Pancreas (tissue), 10 donors: ENCODE data around the gene INO80E. TPM values are rescaled to one million over a fixed set of nuclear protein-coding genes. Genes with fewer than 3 reads are reported as not detected.

Experiments
- ATAC-seq, 4 donors: fragments of 200-7000 bp; cut with Tn5 transposase; one replicate each; pipeline versions ENCODE4 v1.8.0 to v1.9.1; 2020; ENCODE audit warnings: mild to moderate bottlenecking in 4 of 4, moderate library complexity in 4 of 4
- DNase-seq, 6 donors: peaks; one replicate each; pipeline ENCODE4 v3.0.0-alpha.2; 2020
- FAIRE-seq: peaks from 2 replicates; lab custom pipeline; 2012; peaks lifted over from hg19 to GRCh38; lab: Jason Lieb, UNC
- H3K27ac ChIP-seq, 4 donors: fragments of 200-600 bp; sonication (generic); 1 replicate in 3 of 4; 2 replicates in 1 of 4; pipeline versions ENCODE4 v1.5.0 to v1.8.0; 2020
- H3K27me3 ChIP-seq, 4 donors: fragments of 200-600 bp; one replicate each; pipeline ENCODE4 v1.8.0; 2021
- H3K36me3 ChIP-seq, 3 donors: fragments of 200-600 bp; sonication (generic) in 1 of 3; one replicate each; pipeline versions ENCODE4 v1.5.0 to v1.8.0; 2020 to 2021
- H3K4me1 ChIP-seq, 3 donors: fragments of 200-600 bp; one replicate each; pipeline ENCODE4 v1.8.0; 2021
- H3K4me3 ChIP-seq, 4 donors: fragments of 200-600 bp; sonication (generic) in 2 of 4; one replicate each; pipeline versions ENCODE4 v1.5.0 to v1.8.0; 2020 to 2021
- H3K9me3 ChIP-seq, 4 donors: fragments of 200-600 bp; one replicate each; pipeline ENCODE4 v1.8.0; 2021
- WGBS, 2 donors: extraction: QIAGEN DNeasy Blood & Tissue Kit; methylation state at CpG; one replicate each; pipeline ENCODE4 v1.1.7; 2013; 5-methylcytosine and 5-hydroxymethylcytosine counted together
- intact Hi-C, 3 donors: fragments of 100-400 bp; cut with DNase I; formaldehyde crosslinking; loops; one replicate each; pipeline versions ENCODE4 v1.11.1 to v1.14.2; 2022
- polyA plus RNA-seq, 2 donors: library from polyadenylated mRNA; stranded (reverse); fragments of 200-250 nt; gene quantifications; one replicate each; pipeline ENCODE4 v1.2.3, GENCODE V29; 2013
- total RNA-seq, 6 donors: library from RNA; stranded (reverse); fragmentation: NEBNext Ultra II Directional in 4 of 6; extraction: Animal tissue kit (Norgen Biotek cat#: 25700) in 4 of 6; gene quantifications; one replicate each; pipeline versions ENCODE4 v1.2.1 to v1.2.4, GENCODE V29; 2021 to 2023
- TF ChIP-seq, protein P1 (sequence below), 4 donors: fragments of 200-600 bp; sonication (generic) in 3 of 4; IDR thresholded peaks; one replicate each; pipeline versions ENCODE4 v1.5.0 to v1.8.0; 2021; ENCODE audit warnings: antibody characterized with exemption in 4 of 4
- donor health status: healthy with polysubstance abuse.
- donor health status: DM: no; HTN: no; CAD: no; lungs with moderate emphysema.
- donor health status: DM: no; HTN: no; CAD: no.
- donor health status: control.
- donor health status: control.
- donor health status: Bipolar disorder and iron deficiency.
- donor health status: DM: yes; HTN: yes; CAD: no.
- donor health status: DM: no; HTN: no; CAD: no.
- donor health status: DM: no; HTN: no; CAD: no.
- donor health status: DM: yes; HTN: yes; CAD: no.

INO80E gene
- total and polyA plus RNA-seq, 8 donors, result 24.0 to 113 (median 32.5) TPM

DNA sequence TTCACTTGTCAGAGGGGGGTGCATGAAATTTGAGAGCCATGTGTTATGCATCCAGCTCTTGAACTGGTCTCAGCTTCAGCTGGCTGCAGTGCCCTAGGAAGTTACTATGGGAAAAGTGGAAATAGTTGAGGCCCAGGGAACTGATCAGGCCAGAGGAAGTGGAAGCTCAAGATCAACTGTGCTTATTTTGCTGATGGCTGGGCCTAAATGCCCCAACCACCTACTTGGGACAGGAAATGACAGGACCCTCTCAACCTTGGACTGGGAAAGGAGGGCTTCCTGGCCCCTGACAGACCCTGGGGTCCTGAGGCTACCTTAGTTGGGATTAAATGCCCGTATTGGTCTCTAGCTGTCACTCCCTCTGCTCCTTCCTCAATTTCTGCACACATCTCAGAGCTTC, 23.5 kb upstream of the INO80E start:
- no peak for DNase-seq

DNA sequence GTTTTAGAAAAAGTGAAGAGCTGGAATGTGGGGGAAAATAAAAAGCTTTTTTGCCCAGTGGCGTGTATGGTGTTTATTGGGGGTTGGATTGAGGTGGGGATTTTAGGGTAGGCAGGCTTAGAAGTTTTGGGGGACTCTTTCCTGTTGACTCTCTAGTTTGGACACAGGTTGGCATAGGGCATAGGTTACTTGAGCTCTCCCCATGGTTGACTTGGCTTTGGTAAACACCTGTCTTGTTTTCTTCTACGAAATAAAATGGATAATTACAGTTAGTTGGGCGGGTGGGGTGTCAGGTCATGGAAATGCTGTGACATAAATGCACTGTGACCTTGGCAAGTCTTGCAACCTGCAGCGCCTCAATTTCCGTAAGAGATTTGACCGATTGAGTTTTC, 23.1 kb upstream of the INO80E start:
- DNase-seq (no peak), FAIRE-seq (no peak), ATAC-seq (no peak)
- peaks cover 0 to 17% (median 9%) of the 10 kb centered on the region in 3 donors for H3K4me1 ChIP-seq
- intact Hi-C loops, result no loop called here
- TF ChIP-seq, protein P1, sequence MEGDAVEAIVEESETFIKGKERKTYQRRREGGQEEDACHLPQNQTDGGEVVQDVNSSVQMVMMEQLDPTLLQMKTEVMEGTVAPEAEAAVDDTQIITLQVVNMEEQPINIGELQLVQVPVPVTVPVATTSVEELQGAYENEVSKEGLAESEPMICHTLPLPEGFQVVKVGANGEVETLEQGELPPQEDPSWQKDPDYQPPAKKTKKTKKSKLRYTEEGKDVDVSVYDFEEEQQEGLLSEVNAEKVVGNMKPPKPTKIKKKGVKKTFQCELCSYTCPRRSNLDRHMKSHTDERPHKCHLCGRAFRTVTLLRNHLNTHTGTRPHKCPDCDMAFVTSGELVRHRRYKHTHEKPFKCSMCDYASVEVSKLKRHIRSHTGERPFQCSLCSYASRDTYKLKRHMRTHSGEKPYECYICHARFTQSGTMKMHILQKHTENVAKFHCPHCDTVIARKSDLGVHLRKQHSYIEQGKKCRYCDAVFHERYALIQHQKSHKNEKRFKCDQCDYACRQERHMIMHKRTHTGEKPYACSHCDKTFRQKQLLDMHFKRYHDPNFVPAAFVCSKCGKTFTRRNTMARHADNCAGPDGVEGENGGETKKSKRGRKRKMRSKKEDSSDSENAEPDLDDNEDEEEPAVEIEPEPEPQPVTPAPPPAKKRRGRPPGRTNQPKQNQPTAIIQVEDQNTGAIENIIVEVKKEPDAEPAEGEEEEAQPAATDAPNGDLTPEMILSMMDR (IDR thresholded peaks at IDR 0.05), result no peak
- H3K27me3 ChIP-seq, result no peaks in the 10 kb centered on the region
- peaks cover 0 to 4% (median 2%) of the 10 kb centered on the region in 3 donors for H3K36me3 ChIP-seq
- peak overlapping the region in 1 of 4 donors; percentile 90 for H3K4me3 ChIP-seq
- peak overlapping the region in 3 of 4 donors; percentile 56 to 71 (median 66) for H3K27ac ChIP-seq
- H3K9me3 ChIP-seq, result no peaks in the 10 kb centered on the region
- 36 to 51% methylated on average over 6 of the region's 6 CpGs for WGBS, 2 donors

More for the DNA sequence above, 23.5 kb upstream of the INO80E start:
- FAIRE-seq (no peak), ATAC-seq (no peak)
- intact Hi-C loops, result no loop called here
- Histone ChIP-seq H3K4me3 (no peak overlapping the region), H3K27ac (no peak overlapping the region), H3K4me1 (peaks cover 0 to 17% (median 9%) of the 10 kb centered on the region in 3 donors), H3K36me3 (peaks cover 0 to 4% (median 3%) of the 10 kb centered on the region in 3 donors), H3K9me3 (no peaks in the 10 kb centered on the region), H3K27me3 (no peaks in the 10 kb centered on the region)
- TF ChIP-seq, protein P1 (IDR thresholded peaks at IDR 0.05), result no peak
- 100% methylated on average over 1 of the region's 1 CpG for WGBS, 2 donors

DNA sequence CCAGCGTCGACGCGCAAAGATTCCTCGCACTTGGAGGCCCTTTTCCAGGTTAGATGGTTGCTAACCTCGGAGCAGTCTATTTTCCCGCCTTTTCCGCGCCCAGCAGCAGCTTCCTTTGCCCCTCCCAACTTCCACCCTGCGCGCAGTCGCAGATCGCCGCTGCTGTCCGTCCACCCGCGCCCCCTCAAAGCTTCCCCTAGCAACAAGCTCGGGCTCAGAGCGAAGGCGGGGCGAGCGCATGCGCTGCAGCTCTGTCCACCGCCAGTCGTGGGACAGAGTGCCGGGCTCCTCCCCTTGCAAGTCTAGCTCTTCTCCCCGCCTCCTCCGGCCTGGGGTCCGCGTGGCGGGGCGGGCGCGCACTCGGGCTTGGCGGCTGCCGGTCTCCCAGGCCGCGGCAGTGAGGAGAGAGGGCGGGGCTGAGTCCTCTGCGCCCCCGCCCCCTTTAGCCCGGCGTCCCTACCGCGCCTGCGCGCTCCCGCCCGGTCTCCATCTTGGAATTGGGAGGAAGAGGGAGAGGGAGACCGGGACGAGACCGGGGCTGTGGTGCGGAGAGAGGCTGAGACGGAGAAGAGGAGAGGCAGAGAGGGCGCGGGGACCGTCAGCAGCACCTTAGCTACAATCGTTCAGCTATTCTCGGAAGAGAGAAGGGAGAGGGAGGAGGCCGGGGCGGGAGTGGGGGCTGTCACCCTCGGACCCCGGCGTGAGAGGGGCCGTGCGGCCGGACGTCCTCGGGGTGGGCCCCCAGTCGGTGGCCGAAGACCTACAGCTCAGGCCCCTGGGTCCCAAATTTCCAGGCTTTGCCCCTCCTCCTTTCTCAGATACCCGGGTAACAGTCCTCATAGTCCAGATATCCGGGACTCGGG, 22.4 kb upstream of the INO80E start, which contains the start of gene TAOK2:
Gene TAOK2, plus strand, starts transcription at position 485 of the 863 bp plus-strand sequence. CDS start 3,905 bp downstream, outside the sequence.
- Histone ChIP-seq H3K27ac (peak within 1 kb of the TSS in 3 of 4 donors; percentile 56 to 71 (median 66)), H3K36me3 (peaks cover 0 to 5% (median 4%) of the 10 kb centered on the region in 3 donors), H3K4me1 (peaks cover 0 to 17% (median 9%) of the 10 kb centered on the region in 3 donors), H3K4me3 (peak within 1 kb of the TSS; percentile 73 to 93 (median 90)), H3K27me3 (no peaks in the 10 kb centered on the region), H3K9me3 (no peaks in the 10 kb centered on the region)
- 1 to 3% methylated on average over 61 to 75 of the region's 75 CpGs for WGBS, 2 donors
- peak; percentile 99 to 100 (median 99) for DNase-seq
- TF ChIP-seq, protein P1 (IDR thresholded peaks at IDR 0.05), result no peak
- intact Hi-C loops, result no loop called here
- no peak for FAIRE-seq
- peak; percentile 95 to 99 (median 98) for ATAC-seq

DNA sequence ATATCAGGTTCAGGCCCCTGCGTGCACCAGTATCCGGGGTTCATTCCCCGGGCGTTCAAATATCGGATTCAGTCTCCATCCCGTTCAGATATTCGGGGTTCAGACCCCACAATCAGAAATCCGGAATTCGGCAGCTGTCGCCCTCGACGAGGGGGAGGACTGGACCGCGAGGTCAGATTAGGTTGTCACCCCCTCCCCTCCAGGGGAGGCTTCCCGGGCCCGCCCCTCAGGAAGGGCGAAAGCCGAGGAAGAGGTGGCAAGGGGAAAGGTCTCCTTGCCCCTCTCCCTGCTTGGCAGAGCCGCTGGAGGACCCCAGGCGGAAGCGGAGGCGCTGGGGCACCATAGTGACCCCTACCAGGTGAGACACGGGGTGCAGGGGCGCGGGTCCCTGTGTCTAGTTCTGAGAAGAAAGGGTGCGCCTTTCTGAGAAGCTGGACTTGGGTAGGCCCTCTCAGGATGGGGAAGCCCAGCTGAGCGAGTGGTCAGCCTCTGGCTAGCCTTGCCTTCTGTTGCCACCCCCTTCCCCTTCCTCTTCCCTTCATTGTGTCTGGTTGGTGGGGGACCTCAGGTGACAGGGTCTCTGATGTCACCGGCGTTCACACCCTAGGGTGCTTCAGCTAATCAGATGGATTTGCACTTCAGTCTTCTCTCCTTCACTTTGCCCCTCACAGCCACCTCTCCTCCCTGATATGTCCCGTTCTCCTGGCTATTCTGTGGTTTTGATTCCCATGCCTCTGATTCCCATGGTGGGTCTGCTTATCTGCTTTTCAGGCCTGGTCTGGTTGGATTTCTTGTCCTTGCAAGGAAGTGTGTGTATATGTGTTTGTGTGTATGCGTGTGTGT, 21.5 kb upstream of the INO80E start:
- Histone ChIP-seq H3K4me1 (peaks cover 0 to 17% (median 9%) of the 10 kb centered on the region in 3 donors), H3K4me3 (peak overlapping the region; percentile 73 to 93 (median 90)), H3K27ac (peak overlapping the region in 3 of 4 donors; percentile 56 to 71 (median 66)), H3K36me3 (peaks cover 6 to 11% (median 6%) of the 10 kb centered on the region in 3 donors), H3K27me3 (no peaks in the 10 kb centered on the region), H3K9me3 (no peaks in the 10 kb centered on the region)
- TF ChIP-seq, protein P1 (IDR thresholded peaks at IDR 0.05), result no peak
- FAIRE-seq (no peak), DNase-seq (peak in 2 of 6 donors; percentile 54 to 71), ATAC-seq (peak in 2 of 4 donors; percentile 1 to 5)
- intact Hi-C loops, result no loop called here
- WGBS, 2 donors, result 1 to 2% methylated on average over 30 to 31 of the region's 31 CpGs
